HepG2 (cell line): ENCODE results near the gene VAMP5. TPM values are rescaled to one million over a fixed set of nuclear protein-coding genes. Genes with fewer than 3 reads are reported as not detected.

Experiments used
- CHCHD3 ChIP-seq: sonication (generic); formaldehyde crosslinking; IDR thresholded peaks from 2 replicates; pipeline ENCODE4 v1.8.0; 2022; ENCODE audit warnings: mild to moderate bottlenecking, missing genetic modification reagents, moderate library complexity
- ELF4 ChIP-seq: sonication (generic); formaldehyde crosslinking; IDR thresholded peaks from 2 replicates; pipeline ENCODE4 v1.5.0; 2020; ENCODE audit warnings: missing genetic modification reagents, mild to moderate bottlenecking, moderate library complexity, borderline replicate concordance
- ERF ChIP-seq: IDR thresholded peaks from 2 replicates; pipeline ENCODE4 v1.6.1; 2018; ENCODE audit warnings: missing biosample characterization, missing genetic modification reagents
- FOXJ3 ChIP-seq: sonication (generic); formaldehyde crosslinking; IDR thresholded peaks from 2 replicates; pipeline ENCODE4 v1.4.0; 2020; ENCODE audit warnings: missing genetic modification reagents, mild to moderate bottlenecking, borderline replicate concordance
- KDM3A ChIP-seq: IDR thresholded peaks from 2 replicates; pipeline ENCODE4 v1.6.1; 2018; ENCODE audit warnings: low read depth, missing compliant biosample characterization
- MLX ChIP-seq: IDR thresholded peaks from 2 replicates; pipeline ENCODE4 v1.6.1; 2016
- NR2F2 ChIP-seq: IDR thresholded peaks from 2 replicates; pipeline ENCODE4 v1.6.1; 2012; ENCODE audit warnings: low read depth, inconsistent platforms, borderline replicate concordance
- SOX6 ChIP-seq, 2 experiments: fragments of 450-650 bp in 1 of 2; sonication (generic) in 1 of 2; formaldehyde crosslinking in 1 of 2; IDR thresholded peaks; 2 replicates each; pipeline versions ENCODE4 v1.4.0 to v1.6.1; 2017 to 2020; ENCODE audit warnings: antibody characterized with exemption in 1 of 2, mild to moderate bottlenecking in 1 of 2, missing genetic modification reagents in 1 of 2
- SRSF1 ChIP-seq: fragments of 200-400 bp; formaldehyde crosslinking; optimal IDR thresholded peaks from 2 replicates; pipeline ENCODE3; 2017; ENCODE audit warnings: mild to moderate bottlenecking, low read depth, low read length, moderate library complexity
- SSRP1 ChIP-seq: IDR thresholded peaks from 2 replicates; pipeline ENCODE4 v1.6.1; 2016; ENCODE audit warnings: control low read depth
- XBP1 ChIP-seq: sonication (generic); formaldehyde crosslinking; IDR thresholded peaks from 2 replicates; pipeline ENCODE4 v1.5.0; 2020; ENCODE audit warnings: missing genetic modification reagents
- XRCC5 ChIP-seq: fragments of 200-400 bp; formaldehyde crosslinking; optimal IDR thresholded peaks from 2 replicates; pipeline ENCODE3; 2017; ENCODE audit warnings: mild to moderate bottlenecking, low read length
- ZBTB20 ChIP-seq: sonication (generic); formaldehyde crosslinking; IDR thresholded peaks from 2 replicates; pipeline ENCODE4 v1.8.1; 2023; ENCODE audit warnings: missing genetic modification reagents, low read depth, mild to moderate bottlenecking, borderline replicate concordance
- ZBTB21 ChIP-seq: sonication (generic); formaldehyde crosslinking; IDR thresholded peaks from 2 replicates; pipeline ENCODE4 v1.4.0; 2020; ENCODE audit warnings: missing genetic modification reagents
- ZFAT ChIP-seq: sonication (generic); formaldehyde crosslinking; conservative IDR thresholded peaks from 2 replicates; pipeline ENCODE4 v1.8.1; 2023; ENCODE audit warnings: missing genetic modification reagents, inconsistent platforms
- ZFY ChIP-seq: sonication (generic); formaldehyde crosslinking; IDR thresholded peaks from 2 replicates; pipeline ENCODE4 v1.4.0; 2020; ENCODE audit warnings: missing genetic modification reagents
- ZKSCAN1 ChIP-seq: fragments of 150-350 bp; IDR thresholded peaks from 2 replicates; pipeline ENCODE4 v1.6.1; 2014; ENCODE audit warnings: low read length
- ZNF34 ChIP-seq: sonication (generic); formaldehyde crosslinking; IDR thresholded peaks from 2 replicates; pipeline ENCODE4 v1.4.0; 2020; ENCODE audit warnings: mild to moderate bottlenecking, missing genetic modification reagents, borderline replicate concordance
- ZNF354B ChIP-seq: sonication (generic); formaldehyde crosslinking; IDR thresholded peaks from 2 replicates; pipeline ENCODE4 v1.8.0; 2022; ENCODE audit warnings: mild to moderate bottlenecking, missing genetic modification reagents
- ZNF607 ChIP-seq: sonication (generic); formaldehyde crosslinking; IDR thresholded peaks from 2 replicates; pipeline ENCODE4 v1.5.1; 2020; ENCODE audit warnings: missing genetic modification reagents, mild to moderate bottlenecking, borderline replicate concordance
- polyA plus RNA-seq, 8 experiments: library from polyadenylated mRNA; depleted of rRNA in 3 of 8; stranded (reverse) in 7 of 8; unstranded in 1 of 8; fragments of >200 nt; fragmentation: Illumina TruSeq in 4 of 8; extraction: Trizol in 4 of 8; gene quantifications; 2 replicates each; pipeline versions ENCODE4 v1.2.1 to v1.2.3, GENCODE V29; 2011 to 2016; ENCODE audit warnings: low read depth in 4 of 8, missing spikeins in 1 of 8, mixed read lengths in 1 of 8; ENCODE audit not compliant: insufficient read depth in 1 of 8
- total RNA-seq, 5 experiments: library from RNA; depleted of rRNA; stranded (reverse); fragments of >200 nt; fragmentation: Illumina TruSeq; extraction: Trizol; gene quantifications; 2 replicates each; pipeline ENCODE4 v1.2.3, GENCODE V29; 2016; ENCODE audit warnings: low read depth in 1 of 5
- TF ChIP-seq, protein P1 (sequence below), 2 experiments: sonication (generic) in 1 of 2; formaldehyde crosslinking in 1 of 2; IDR thresholded peaks; 2 replicates each; pipeline versions ENCODE4 v1.6.1 to v1.9.0; 2014 to 2022; ENCODE audit warnings: antibody characterized with exemption in 1 of 2, borderline replicate concordance in 1 of 2, inconsistent platforms in 1 of 2, low read depth in 1 of 2, missing genetic modification reagents in 1 of 2
- TF ChIP-seq, protein P2 (sequence below): sonication (generic); formaldehyde crosslinking; conservative IDR thresholded peaks from 2 replicates; pipeline ENCODE4 v1.8.0; 2022; ENCODE audit warnings: low read depth, missing genetic modification reagents

Gene VAMP5
- total and polyA plus RNA-seq, 2 of the 13 experiments (the other 11 are each of a cell fraction or from before 2014, with no cell fraction given): 7.2 to 56.7 TPM

DNA sequence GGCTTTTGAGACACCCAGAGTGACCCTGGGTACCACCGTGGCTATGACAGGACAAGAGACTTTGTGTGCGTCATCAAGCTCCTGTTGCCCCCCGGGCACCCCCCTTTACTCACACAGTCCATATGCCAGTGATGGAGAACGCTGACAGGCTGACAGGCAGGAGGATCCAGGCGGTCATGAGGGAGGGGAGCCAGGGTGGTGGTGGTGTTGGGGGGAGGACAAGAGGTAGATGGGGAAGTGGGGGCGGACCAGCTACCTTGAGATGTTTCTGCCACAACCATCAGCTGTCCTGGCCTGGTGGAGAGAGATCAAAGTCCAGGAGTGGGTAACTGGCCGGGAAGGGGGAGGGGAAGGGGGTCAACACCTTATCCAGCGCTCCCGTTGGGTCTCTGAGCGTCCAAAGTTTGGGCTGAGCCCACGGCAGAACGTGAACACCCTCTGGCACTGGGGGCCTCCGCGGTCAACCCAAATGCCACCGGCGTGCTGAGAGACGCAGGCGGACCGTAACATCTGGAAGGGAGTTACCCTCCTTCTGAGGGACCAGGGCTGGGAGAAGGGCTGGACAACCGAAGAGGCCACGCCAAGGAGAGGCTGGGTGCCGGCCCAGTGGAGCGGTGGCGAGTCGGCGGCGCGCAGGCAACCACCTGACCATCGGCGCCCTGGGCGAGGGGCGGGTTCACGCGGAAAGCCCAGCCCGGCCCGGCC lies 17.7 kb downstream of the VAMP5 start (continued):
- TF ChIP-seq, protein P1, sequence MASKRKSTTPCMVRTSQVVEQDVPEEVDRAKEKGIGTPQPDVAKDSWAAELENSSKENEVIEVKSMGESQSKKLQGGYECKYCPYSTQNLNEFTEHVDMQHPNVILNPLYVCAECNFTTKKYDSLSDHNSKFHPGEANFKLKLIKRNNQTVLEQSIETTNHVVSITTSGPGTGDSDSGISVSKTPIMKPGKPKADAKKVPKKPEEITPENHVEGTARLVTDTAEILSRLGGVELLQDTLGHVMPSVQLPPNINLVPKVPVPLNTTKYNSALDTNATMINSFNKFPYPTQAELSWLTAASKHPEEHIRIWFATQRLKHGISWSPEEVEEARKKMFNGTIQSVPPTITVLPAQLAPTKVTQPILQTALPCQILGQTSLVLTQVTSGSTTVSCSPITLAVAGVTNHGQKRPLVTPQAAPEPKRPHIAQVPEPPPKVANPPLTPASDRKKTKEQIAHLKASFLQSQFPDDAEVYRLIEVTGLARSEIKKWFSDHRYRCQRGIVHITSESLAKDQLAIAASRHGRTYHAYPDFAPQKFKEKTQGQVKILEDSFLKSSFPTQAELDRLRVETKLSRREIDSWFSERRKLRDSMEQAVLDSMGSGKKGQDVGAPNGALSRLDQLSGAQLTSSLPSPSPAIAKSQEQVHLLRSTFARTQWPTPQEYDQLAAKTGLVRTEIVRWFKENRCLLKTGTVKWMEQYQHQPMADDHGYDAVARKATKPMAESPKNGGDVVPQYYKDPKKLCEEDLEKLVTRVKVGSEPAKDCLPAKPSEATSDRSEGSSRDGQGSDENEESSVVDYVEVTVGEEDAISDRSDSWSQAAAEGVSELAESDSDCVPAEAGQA (IDR thresholded peaks at IDR 0.05; ENCODE audit: low read depth): no peak
- TF ChIP-seq, protein P1 (CRISPR knock-in tag; IDR thresholded peaks at IDR 0.05; ENCODE audit: borderline replicate concordance): no peak
- TF ChIP-seq XBP1 (CRISPR knock-in tag) (no peak), XRCC5 (no peak), ZFY (no peak), ZNF34 (no peak), ZNF354B (no peak), NR2F2 (no peak), KDM3A (CRISPR knock-in tag) (0 out of 2 replicates have a peak, but pooled peaks have one; percentile 22), SOX6 (IDR thresholded peaks at IDR 0.05) (no peak), SOX6 (CRISPR knock-in tag; IDR thresholded peaks at IDR 0.05) (peak; percentile 38; the same call in 1 of the 2 replicates), SSRP1 (no peak; the same call in 1 of the 2 replicates), ERF (CRISPR knock-in tag) (peak; percentile 19; the same call in 1 of the 2 replicates), SRSF1 (no peak), CHCHD3 (CRISPR knock-in tag) (no peak; the same call in 1 of the 2 replicates), ZNF607 (CRISPR knock-in tag) (no peak), MLX (CRISPR knock-in tag) (peak; percentile 48; the same call in 1 of the 2 replicates), ZFAT (peak; percentile 62; the same call in 1 of the 2 replicates), ZBTB20 (peak; percentile 11; the same call in 1 of the 2 replicates), ELF4 (no peak), FOXJ3 (CRISPR knock-in tag) (no peak), ZBTB21 (CRISPR knock-in tag) (no peak), ZKSCAN1 (no peak)
- TF ChIP-seq, protein P2, sequence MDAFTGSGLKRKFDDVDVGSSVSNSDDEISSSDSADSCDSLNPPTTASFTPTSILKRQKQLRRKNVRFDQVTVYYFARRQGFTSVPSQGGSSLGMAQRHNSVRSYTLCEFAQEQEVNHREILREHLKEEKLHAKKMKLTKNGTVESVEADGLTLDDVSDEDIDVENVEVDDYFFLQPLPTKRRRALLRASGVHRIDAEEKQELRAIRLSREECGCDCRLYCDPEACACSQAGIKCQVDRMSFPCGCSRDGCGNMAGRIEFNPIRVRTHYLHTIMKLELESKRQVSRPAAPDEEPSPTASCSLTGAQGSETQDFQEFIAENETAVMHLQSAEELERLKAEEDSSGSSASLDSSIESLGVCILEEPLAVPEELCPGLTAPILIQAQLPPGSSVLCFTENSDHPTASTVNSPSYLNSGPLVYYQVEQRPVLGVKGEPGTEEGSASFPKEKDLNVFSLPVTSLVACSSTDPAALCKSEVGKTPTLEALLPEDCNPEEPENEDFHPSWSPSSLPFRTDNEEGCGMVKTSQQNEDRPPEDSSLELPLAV (CRISPR knock-in tag): no peak
